Measurements from ENCODE around the gene HES4. TPM values are rescaled to one million over a fixed set of nuclear protein-coding genes. Genes with fewer than 3 reads are reported as not detected.

The HES4 gene
- total and polyA plus RNA-seq, 7 donors, result 1.2 to 65.1 (median 25.0) TPM

DNA sequence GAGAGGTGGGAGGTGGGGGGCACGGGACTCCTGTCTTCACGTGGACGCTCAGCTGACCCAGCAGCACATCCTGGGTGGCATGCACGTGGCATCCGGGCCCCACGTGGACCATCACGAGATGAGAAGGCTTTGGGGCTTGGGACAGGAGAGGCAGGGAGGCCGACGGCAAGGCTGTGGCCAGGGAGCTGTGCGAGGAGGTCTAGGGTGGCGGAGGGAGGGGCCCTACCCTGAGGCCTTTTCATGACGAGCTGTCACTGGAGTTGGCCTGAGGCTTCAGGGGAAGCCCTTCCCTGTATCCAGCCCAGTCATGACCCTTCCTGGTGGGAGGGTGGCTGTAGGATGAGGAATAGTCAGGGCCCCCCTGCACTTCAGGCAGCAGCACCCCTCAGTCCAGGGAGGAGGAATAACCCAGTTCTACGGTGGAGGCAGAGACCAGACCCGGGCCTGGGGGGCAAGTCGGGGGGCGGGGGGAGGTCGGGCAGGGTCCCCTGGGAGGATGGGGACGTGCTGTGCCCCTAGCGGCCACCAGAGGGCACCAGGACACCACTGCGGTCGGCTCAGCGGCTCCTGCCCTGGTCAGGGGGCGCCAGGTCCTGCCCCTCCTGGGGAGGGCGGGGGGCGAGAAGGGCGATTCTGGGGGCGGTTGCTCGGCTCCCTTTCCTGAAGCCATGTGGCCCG lies 16.0 kb downstream of the HES4 start:
- no peak for TF ChIP-seq EP300 (IDR thresholded peaks at IDR 0.05)
- no peak for TF ChIP-seq POLR2A (IDR thresholded peaks at IDR 0.05)
- TF ChIP-seq POLR2AphosphoS5 (IDR thresholded peaks at IDR 0.05), result no peak
- TF ChIP-seq, protein P1, sequence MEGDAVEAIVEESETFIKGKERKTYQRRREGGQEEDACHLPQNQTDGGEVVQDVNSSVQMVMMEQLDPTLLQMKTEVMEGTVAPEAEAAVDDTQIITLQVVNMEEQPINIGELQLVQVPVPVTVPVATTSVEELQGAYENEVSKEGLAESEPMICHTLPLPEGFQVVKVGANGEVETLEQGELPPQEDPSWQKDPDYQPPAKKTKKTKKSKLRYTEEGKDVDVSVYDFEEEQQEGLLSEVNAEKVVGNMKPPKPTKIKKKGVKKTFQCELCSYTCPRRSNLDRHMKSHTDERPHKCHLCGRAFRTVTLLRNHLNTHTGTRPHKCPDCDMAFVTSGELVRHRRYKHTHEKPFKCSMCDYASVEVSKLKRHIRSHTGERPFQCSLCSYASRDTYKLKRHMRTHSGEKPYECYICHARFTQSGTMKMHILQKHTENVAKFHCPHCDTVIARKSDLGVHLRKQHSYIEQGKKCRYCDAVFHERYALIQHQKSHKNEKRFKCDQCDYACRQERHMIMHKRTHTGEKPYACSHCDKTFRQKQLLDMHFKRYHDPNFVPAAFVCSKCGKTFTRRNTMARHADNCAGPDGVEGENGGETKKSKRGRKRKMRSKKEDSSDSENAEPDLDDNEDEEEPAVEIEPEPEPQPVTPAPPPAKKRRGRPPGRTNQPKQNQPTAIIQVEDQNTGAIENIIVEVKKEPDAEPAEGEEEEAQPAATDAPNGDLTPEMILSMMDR (IDR thresholded peaks at IDR 0.05), result peak; percentile 48 to 98 (median 58)
- H3K4me1 ChIP-seq, result peaks cover 0 to 6% (median 3%) of the 10 kb centered on the region in 4 donors
- H3K9me3 ChIP-seq, result no peaks in the 10 kb centered on the region
- WGBS, 2 donors, result 16 to 20% methylated on average over 29 of the region's 29 CpGs
- H3K4me3 ChIP-seq, result no peak overlapping the region
- peak; percentile 71 for DNase-seq
- no peak overlapping the region for H3K27ac ChIP-seq
- H3K36me3 ChIP-seq, result no peaks in the 10 kb centered on the region
- intact Hi-C loops (cut with DNase I), result loop anchor here (2.0 kb wide), 1 partner anchor 79 kb away; no protein-coding TSS in a partner anchor
- peaks cover 0 to 32% (median 13%) of the 10 kb centered on the region in 3 donors for H3K27me3 ChIP-seq

GRCh38 chr1:982765-983436 lies 17.0 kb downstream of the HES4 start:
- Histone ChIP-seq H3K27ac (no peak overlapping the region), H3K36me3 (no peaks in the 10 kb centered on the region), H3K27me3 (peaks cover 0 to 32% (median 13%) of the 10 kb centered on the region in 3 donors), H3K4me3 (no peak overlapping the region), H3K4me1 (peaks cover 0 to 6% (median 3%) of the 10 kb centered on the region in 4 donors), H3K9me3 (no peaks in the 10 kb centered on the region)
- DNase-seq, result no peak
- TF ChIP-seq POLR2AphosphoS5 (IDR thresholded peaks at IDR 0.05) (no peak), POLR2A (IDR thresholded peaks at IDR 0.05) (no peak), EP300 (IDR thresholded peaks at IDR 0.05) (no peak)
- TF ChIP-seq, protein P1 (IDR thresholded peaks at IDR 0.05), result no peak
- WGBS, 2 donors, result 73 to 82% methylated on average over 43 of the region's 43 CpGs
- intact Hi-C loops (cut with DNase I), result no loop called here

DNA sequence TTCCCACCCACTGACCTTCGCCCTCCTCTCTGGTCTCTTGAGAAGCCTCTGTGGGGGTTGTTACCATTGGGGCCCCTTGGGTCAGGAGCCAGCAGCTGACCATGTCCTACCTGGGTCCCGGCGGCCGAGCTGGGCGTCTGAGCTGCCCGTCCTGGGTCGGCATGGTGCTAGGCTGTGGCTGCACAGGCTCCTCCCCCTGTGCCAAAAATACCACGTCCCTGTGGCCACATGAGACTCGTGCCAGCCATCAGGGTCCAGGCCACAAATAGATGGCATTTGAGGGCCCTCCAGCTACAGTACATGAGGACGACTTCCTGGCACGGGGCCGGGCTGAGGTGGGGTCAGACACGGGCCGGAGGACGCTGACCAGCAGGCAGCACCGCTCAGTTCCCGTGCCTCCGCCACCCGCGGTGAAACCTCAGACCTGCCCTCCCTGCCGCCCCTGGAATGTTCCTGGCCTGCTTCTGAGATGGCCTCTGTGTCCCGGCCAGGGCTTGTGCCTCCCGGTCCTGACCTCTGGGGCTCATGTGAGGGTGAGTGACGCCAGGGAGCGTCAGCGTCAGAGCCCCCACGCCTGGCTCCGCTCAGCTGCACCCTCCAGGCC lies 17.8 kb downstream of the HES4 start, which contains the start of gene PERM1:
PERM1 (minus strand) TSS at position 139 of the 604 bp plus-strand sequence. CDS start 1,064 bp downstream, outside the sequence.
- TF ChIP-seq EP300 (IDR thresholded peaks at IDR 0.05) (no peak), POLR2A (IDR thresholded peaks at IDR 0.05) (no peak), POLR2AphosphoS5 (IDR thresholded peaks at IDR 0.05) (no peak)
- TF ChIP-seq, protein P1 (IDR thresholded peaks at IDR 0.05), result no peak
- Histone ChIP-seq H3K4me1 (peaks cover 0 to 6% (median 3%) of the 10 kb centered on the region in 4 donors), H3K27ac (no peak within 1 kb of the TSS), H3K27me3 (peaks cover 0 to 32% (median 13%) of the 10 kb centered on the region in 3 donors), H3K4me3 (no peak within 1 kb of the TSS), H3K36me3 (no peaks in the 10 kb centered on the region), H3K9me3 (no peaks in the 10 kb centered on the region)
- intact Hi-C loops (cut with DNase I), result no loop called here
- DNase-seq, result no peak
- WGBS, 2 donors, result 35 to 62% methylated on average over 28 of the region's 28 CpGs

GRCh38 chr1:981491-981954 lies 18.4 kb downstream of the HES4 start:
- WGBS, 2 donors, result 56 to 73% methylated on average over 21 of the region's 21 CpGs
- intact Hi-C loops (cut with DNase I), result no loop called here
- H3K4me3 ChIP-seq, result no peak overlapping the region
- no peaks in the 10 kb centered on the region for H3K9me3 ChIP-seq
- H3K27me3 ChIP-seq, result peaks cover 0 to 32% (median 13%) of the 10 kb centered on the region in 3 donors
- no peak overlapping the region for H3K27ac ChIP-seq
- H3K36me3 ChIP-seq, result no peaks in the 10 kb centered on the region
- peaks cover 0 to 6% (median 3%) of the 10 kb centered on the region in 4 donors for H3K4me1 ChIP-seq
- DNase-seq, result no peak
- no peak for TF ChIP-seq EP300 (IDR thresholded peaks at IDR 0.05)
- TF ChIP-seq, protein P1 (IDR thresholded peaks at IDR 0.05), result no peak
- no peak for TF ChIP-seq POLR2A (IDR thresholded peaks at IDR 0.05)
- TF ChIP-seq POLR2AphosphoS5 (IDR thresholded peaks at IDR 0.05), result no peak
